K562 (cell line): Measurements from ENCODE around the gene PPARG. TPM values are rescaled to one million over a fixed set of nuclear protein-coding genes. Genes with fewer than 3 reads are reported as not detected.
"Not testable (repeated sequence)": the region's sequence is repeated elsewhere in the genome, so short reads cannot be mapped to it uniquely, and the experiment has no call there.

Experiments used
- ATAC-seq: fragments of 200-7000 bp; cut with Tn5 transposase; 3 replicates; pipeline ENCODE4 v1.9.1; 2020; ENCODE audit warnings: moderate library complexity
- BruUV-seq: library from RNA; stranded (reverse); fragments of 400-500 nt; replicated peaks from 2 replicates; lab custom pipeline; 2021; lab: Mats Ljungman, UMichigan
- CTCF ChIA-PET: fragments of 300-600 bp; formaldehyde crosslinking; extraction: SDS; loops from one replicate; lab custom pipeline; 2021; ENCODE audit warnings: low intra/inter-chr PET ratio; lab: Yijun Ruan, JAX
- POLR2A ChIA-PET: fragments of 300-600, 350-650 bp; sonication (Branson Sonifier 250); formaldehyde crosslinking; extraction: SDS; loops from one replicate; lab custom pipeline; 2021; ENCODE audit warnings: antibody characterized with exemption, inconsistent platforms; lab: Yijun Ruan, JAX
- DNase-seq, 4 experiments: peaks; one replicate each; pipeline versions ENCODE4 v3.0.0 to v3.0.0-alpha.2; 2011 to 2018; ENCODE audit warnings: low spot score in 3 of 4, mixed read lengths in 3 of 4; ENCODE audit errors: extremely low read depth in 1 of 4
- FAIRE-seq: peaks from 2 replicates; lab custom pipeline; 2011; peaks lifted over from hg19 to GRCh38; lab: Jason Lieb, UNC
- H2AFZ ChIP-seq: 2 replicates; pipeline ENCODE4 v1.6.0; 2011; ENCODE audit warnings: low read depth, low read length, control low read depth, inconsistent platforms
- H3K27ac ChIP-seq: fragments of 200-600 bp; 3 replicates; pipeline ENCODE4 v1.8.0; 2011; ENCODE audit warnings: low read depth, mild to moderate bottlenecking, control low read depth, inconsistent platforms, low read length, moderate library complexity, mixed read lengths; ENCODE audit errors: extremely low read depth
- H3K27me3 ChIP-seq, 2 experiments: fragments of 300-600 bp in 1 of 2; 2 replicates in 1 of 2; 3 replicates in 1 of 2; pipeline versions ENCODE4 v1.6.0 to v1.8.0; 2011; ENCODE audit warnings: inconsistent platforms in 2 of 2, low read length in 2 of 2, mild to moderate bottlenecking in 1 of 2, mixed read lengths in 1 of 2, moderate library complexity in 1 of 2; ENCODE audit not compliant: control insufficient read depth in 2 of 2, insufficient read depth in 2 of 2
- H3K36me3 ChIP-seq: fragments of 300-600 bp; 3 replicates; pipeline ENCODE4 v1.8.0; 2011; ENCODE audit warnings: mild to moderate bottlenecking, low read length, inconsistent platforms; ENCODE audit not compliant: control insufficient read depth, insufficient read depth
- H3K4me1 ChIP-seq, 2 experiments: fragments of 200-600 bp in 1 of 2; replicated peaks in 1 of 2; 2 replicates in 1 of 2; 3 replicates in 1 of 2; pipeline versions ENCODE4 v1.5.1 to v1.8.0; 2011; ENCODE audit warnings: inconsistent platforms in 2 of 2, low read length in 2 of 2, mild to moderate bottlenecking in 1 of 2, mixed read lengths in 1 of 2, moderate library complexity in 1 of 2; ENCODE audit not compliant: control insufficient read depth in 2 of 2, insufficient read depth in 2 of 2
- H3K4me2 ChIP-seq: 2 replicates; pipeline ENCODE4 v1.6.1; 2011; ENCODE audit warnings: low read length, control low read depth, inconsistent platforms, mixed read lengths; ENCODE audit not compliant: insufficient read depth
- H3K4me3 ChIP-seq: fragments of 200-600 bp; sonication (generic), shearing (Covaris generic); 2 replicates; pipeline ENCODE4 v1.5.1; 2016; ENCODE audit warnings: control low read depth, inconsistent platforms
- H3K79me2 ChIP-seq: fragments of 200-600 bp; 3 replicates; pipeline ENCODE4 v1.8.0; 2011; ENCODE audit warnings: low read length, inconsistent platforms; ENCODE audit not compliant: control insufficient read depth, insufficient read depth
- H3K9ac ChIP-seq, 2 experiments: 2 replicates each; pipeline versions ENCODE4 v1.6.0 to v1.6.1; 2011; ENCODE audit warnings: low read depth in 2 of 2, low read length in 2 of 2, control low read depth in 1 of 2, inconsistent platforms in 1 of 2, mild to moderate bottlenecking in 1 of 2, mixed read lengths in 1 of 2; ENCODE audit not compliant: insufficient read depth in 1 of 2
- H3K9me1 ChIP-seq: one replicate; pipeline ENCODE4 v1.6.0; 2011; ENCODE audit warnings: inconsistent platforms, mild to moderate bottlenecking, low read length, moderate library complexity; ENCODE audit not compliant: control insufficient read depth, insufficient read depth
- H3K9me3 ChIP-seq: replicated peaks from 2 replicates; pipeline ENCODE4 v1.5.1; 2011; ENCODE audit warnings: low read depth, low read length, inconsistent platforms; ENCODE audit not compliant: control insufficient read depth, insufficient read depth
- H4K20me1 ChIP-seq: replicated peaks from 2 replicates; pipeline ENCODE4 v1.6.1; 2011; ENCODE audit warnings: low read length, inconsistent platforms, mixed read lengths; ENCODE audit not compliant: control insufficient read depth, insufficient read depth
- CHD7 ChIP-seq: fragments of 200-600 bp; sonication (generic); IDR thresholded peaks from one replicate; pipeline ENCODE4 v1.6.1; 2012; ENCODE audit warnings: mild to moderate bottlenecking, low read depth, low read length, inconsistent platforms
- CSDE1 ChIP-seq, 2 experiments: fragments of 450-650 bp; IDR thresholded peaks; 2 replicates each; pipeline ENCODE4 v1.6.1; 2016; ENCODE audit warnings: mild to moderate bottlenecking in 1 of 2
- HNRNPUL1 ChIP-seq: fragments of 200-400 bp; formaldehyde crosslinking; IDR thresholded peaks from 2 replicates; pipeline ENCODE4 v1.6.1; 2017; ENCODE audit warnings: low read length
- RB1 ChIP-seq: fragments of 450-650 bp; IDR thresholded peaks from 2 replicates; pipeline ENCODE4 v1.6.1; 2017; ENCODE audit warnings: low read depth, mild to moderate bottlenecking
- SIRT6 ChIP-seq: IDR thresholded peaks from one replicate; pipeline ENCODE4 v1.6.1; 2012; ENCODE audit warnings: low read depth, mild to moderate bottlenecking, control low read depth, inconsistent platforms, low read length, moderate library complexity
- WGBS: fragments of 100-300 bp; shearing (Covaris generic); methylation state at CpG from one replicate; pipeline ENCODE4 v1.1.6; 2016; ENCODE audit warnings: low coverage, mixed read lengths; ENCODE audit not compliant: insufficient coverage; ENCODE audit errors: missing lambda C conversion rate; 5-methylcytosine and 5-hydroxymethylcytosine counted together
- in situ Hi-C: fragments of 300-500 bp; cut with MboI; formaldehyde crosslinking; loops from 4 replicates; pipeline ENCODE4 v1.15.0; 2018; ENCODE audit warnings: inconsistent platforms, mixed read lengths
- intact Hi-C: fragments of 100-400 bp; cut with micrococcal nuclease; formaldehyde crosslinking; loops from 2 replicates; pipeline ENCODE4 v1.14.2; 2022
- polyA plus RNA-seq, 8 experiments: library from polyadenylated mRNA; depleted of rRNA in 4 of 8; stranded (reverse) in 5 of 8; unstranded in 3 of 8; fragments of >200 nt; fragmentation: Nextera tagmentation in 2 of 8; fragmentation: Illumina TruSeq in 1 of 8; extraction: Ambion mirVana in 2 of 8; extraction: Trizol in 1 of 8; gene quantifications; 2 replicates each; pipeline versions ENCODE4 v1.2.1 to v1.2.3, GENCODE V29; 2011 to 2014; ENCODE audit warnings: inconsistent platforms in 1 of 8, missing spikeins in 1 of 8
- total RNA-seq, 7 experiments: library from RNA; depleted of rRNA in 6 of 7; stranded (reverse); fragments of >200 nt in 6 of 7; fragmentation: Illumina TruSeq in 2 of 7; extraction: Trizol in 2 of 7; gene quantifications; 2 replicates each; pipeline versions ENCODE4 v1.2.1 to v1.2.3, GENCODE V29; 2011 to 2021; ENCODE audit warnings: low replicate concordance in 1 of 7

The PPARG gene
- total and polyA plus RNA-seq, 9 of the 15 experiments (the other 6 are each of a cell fraction or from before 2014, with no cell fraction given) = not detected

- H3K4me3 ChIP-seq, in situ Hi-C loops, H3K9me1 ChIP-seq, BruUV-seq, H4K20me1 ChIP-seq, H3K27me3 ChIP-seq, ATAC-seq, H3K4me2 ChIP-seq, H3K9me3 ChIP-seq, H3K27ac ChIP-seq, H3K36me3 ChIP-seq, DNase-seq, H2AFZ ChIP-seq, H3K9ac ChIP-seq, CTCF ChIA-PET, FAIRE-seq, POLR2A ChIA-PET, intact Hi-C loops, H3K79me2 ChIP-seq, H3K4me1 ChIP-seq: not testable (repeated sequence)
- WGBS = 0% methylated on average over 7 of the region's 7 CpGs
Measured at GRCh38 chr3:12285779-12286178, 3.1 kb upstream of the PPARG start.

- CTCF ChIA-PET = no interaction called here
- no peaks in the 10 kb centered on the region for H3K9me3 ChIP-seq
- TF ChIP-seq CSDE1 (IDR thresholded peaks at IDR 0.05) (no peak), RB1 (no peak), HNRNPUL1 (no peak), CHD7 (no peak), SIRT6 (no peak)
- TF ChIP-seq, all 486 proteins: peak for 0
- 6% methylated on average over 12 of the region's 12 CpGs for WGBS
- Histone ChIP-seq H3K4me3 (no peak overlapping the region), H3K27ac (no peak overlapping the region), H3K36me3 (no peaks in the 10 kb centered on the region), H3K4me2 (no peak overlapping the region), H3K27me3 (peaks cover 0 to 4% of the 10 kb centered on the region in 2 experiments; a peak in 2 of 5 replicates), H3K9ac (no peak overlapping the region), H3K9me1 (no peaks in the 10 kb centered on the region), H3K4me1 (peaks cover 0 to 6% of the 10 kb centered on the region in 2 experiments; a peak in 1 of 5 replicates), H3K79me2 (no peaks in the 10 kb centered on the region), H2AFZ (no peak overlapping the region), H4K20me1 (no peaks in the 10 kb centered on the region)
- intact Hi-C loops (no loop called here), in situ Hi-C loops (no loop called here)
- FAIRE-seq (no peak), ATAC-seq (no peak), DNase-seq (no peak)
- BruUV-seq = no TSS peak
- POLR2A ChIA-PET = no interaction called here
Measured at GRCh38 chr3:12286504-12286903, 2.4 kb upstream of the PPARG start.
